NCI-H2081 (cell line): ENCODE data around the gene FBXO34.

ENCODE experiments used
- DNase-seq, 2 experiments: peaks; one replicate each; lab custom pipeline; 2025; lab: John Stamatoyannopoulos, UW

FBXO34 gene, protein sequence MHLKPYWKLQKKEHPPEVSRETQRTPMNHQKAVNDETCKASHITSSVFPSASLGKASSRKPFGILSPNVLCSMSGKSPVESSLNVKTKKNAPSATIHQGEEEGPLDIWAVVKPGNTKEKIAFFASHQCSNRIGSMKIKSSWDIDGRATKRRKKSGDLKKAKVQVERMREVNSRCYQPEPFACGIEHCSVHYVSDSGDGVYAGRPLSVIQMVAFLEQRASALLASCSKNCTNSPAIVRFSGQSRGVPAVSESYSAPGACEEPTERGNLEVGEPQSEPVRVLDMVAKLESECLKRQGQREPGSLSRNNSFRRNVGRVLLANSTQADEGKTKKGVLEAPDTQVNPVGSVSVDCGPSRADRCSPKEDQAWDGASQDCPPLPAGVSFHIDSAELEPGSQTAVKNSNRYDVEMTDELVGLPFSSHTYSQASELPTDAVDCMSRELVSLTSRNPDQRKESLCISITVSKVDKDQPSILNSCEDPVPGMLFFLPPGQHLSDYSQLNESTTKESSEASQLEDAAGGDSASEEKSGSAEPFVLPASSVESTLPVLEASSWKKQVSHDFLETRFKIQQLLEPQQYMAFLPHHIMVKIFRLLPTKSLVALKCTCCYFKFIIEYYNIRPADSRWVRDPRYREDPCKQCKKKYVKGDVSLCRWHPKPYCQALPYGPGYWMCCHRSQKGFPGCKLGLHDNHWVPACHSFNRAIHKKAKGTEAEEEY

DNA sequence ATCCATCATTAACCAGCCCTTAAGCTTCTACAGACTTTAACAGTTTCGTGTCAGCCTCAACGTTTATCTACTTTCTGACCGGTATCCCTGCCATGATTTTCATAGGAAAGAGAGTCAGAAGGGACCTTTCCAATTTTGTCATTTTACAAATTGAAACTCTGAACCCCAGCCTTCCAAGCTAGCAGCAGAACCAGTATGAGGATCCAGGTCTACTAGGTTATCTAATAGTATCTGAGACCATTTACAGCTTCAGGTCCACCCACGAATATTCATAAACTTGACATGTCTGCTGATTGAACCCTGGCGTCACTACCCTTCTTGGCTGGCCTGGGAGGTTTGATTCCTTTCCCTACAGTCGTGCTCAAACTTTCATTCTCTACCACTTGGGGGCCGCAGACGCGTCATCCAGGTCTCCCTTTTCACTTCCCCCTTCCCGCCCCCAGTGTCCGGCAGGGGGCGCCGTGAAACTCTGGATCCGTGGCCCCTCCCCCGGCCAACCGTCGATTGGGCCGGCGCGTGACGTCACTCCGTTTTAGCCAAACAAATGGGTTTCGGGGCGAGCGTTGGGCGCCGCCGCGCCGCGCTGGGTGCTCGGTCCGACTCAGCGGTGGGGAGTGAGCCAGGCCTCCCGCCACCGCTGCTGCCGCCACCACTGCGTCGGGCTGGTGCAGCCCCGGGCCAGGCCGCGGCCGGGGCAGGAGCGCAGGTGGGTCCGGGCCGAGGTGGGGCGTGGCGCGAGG, at the start of gene FBXO34:
FBXO34 (plus strand) TSS at position 590 of the 740 bp plus-strand sequence. CDS start 78,970 bp downstream, outside the sequence.
- peak; percentile 97 for DNase-seq

DNA sequence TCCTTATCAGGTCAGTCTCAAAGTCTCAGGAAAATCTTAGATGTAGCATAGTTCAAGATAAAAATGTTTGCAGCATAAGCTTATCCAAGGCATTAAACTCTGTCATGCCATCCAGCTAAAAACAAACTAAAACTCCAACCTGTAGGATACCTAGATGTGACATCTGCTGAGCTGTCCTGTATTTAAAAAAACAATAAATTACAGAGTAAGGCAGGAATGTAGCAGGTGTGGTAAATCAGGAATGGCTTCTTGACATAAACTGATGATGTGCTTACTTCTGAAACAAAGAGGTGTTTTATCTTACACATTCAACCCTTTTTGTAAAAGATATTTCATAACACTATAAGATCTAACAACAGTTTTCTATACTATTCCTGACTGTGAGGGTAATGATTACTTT, 49.3 kb upstream of the FBXO34 start:
- no peak for DNase-seq

- DNase-seq, result no peak
Observed at GRCh38 chr14:55223364-55223763, 47.9 kb upstream of the FBXO34 start.

DNA sequence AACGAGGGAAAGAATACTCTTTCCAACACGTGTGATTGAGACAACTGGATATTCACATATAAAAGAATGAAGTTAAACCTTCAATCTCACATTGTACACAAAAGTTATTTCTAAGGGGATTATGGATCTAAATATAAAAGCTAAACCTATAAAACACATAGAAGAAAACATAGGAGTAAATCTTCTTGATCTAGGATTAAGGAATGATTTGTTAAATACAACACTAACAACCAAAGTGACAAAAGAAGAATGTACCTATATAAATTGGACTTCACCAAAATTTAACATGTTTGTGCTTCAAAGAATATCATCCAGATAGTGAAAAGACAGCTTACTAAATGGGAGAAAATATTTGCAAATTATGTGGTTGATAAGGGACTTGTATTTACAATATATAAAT, 43.0 kb upstream of the FBXO34 start:
- DNase-seq, result no peak

DNA sequence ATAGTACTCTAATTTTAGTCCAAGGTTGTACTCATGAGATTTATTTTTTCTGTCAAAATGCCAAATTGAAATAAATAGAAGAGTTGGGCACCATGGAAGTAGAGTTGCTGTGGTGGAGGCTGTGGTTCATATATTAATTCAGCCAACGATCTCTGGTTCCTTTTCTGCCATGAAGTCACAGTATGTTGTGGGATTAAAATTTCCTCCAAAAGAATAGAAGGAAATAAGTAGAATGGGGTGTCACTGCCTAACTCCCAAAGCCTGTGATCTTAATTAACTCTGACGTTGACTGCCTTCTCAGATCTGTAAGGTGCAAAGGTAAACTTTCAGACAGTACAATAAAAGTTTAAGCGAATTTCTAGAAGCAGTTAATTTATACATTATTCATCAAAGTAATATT, 37.6 kb upstream of the FBXO34 start:
- no peak for DNase-seq

- no peak for DNase-seq
Observed at GRCh38 chr14:55238019-55238680, 33.1 kb upstream of the FBXO34 start.

GRCh38 chr14:55239320-55239719, 31.9 kb upstream of the FBXO34 start:
- DNase-seq, result no peak

- DNase-seq, result no peak
Observed at GRCh38 chr14:55240526-55241178, 30.6 kb upstream of the FBXO34 start.

GRCh38 chr14:55241673-55242072, 29.5 kb upstream of the FBXO34 start:
- no peak for DNase-seq

DNA sequence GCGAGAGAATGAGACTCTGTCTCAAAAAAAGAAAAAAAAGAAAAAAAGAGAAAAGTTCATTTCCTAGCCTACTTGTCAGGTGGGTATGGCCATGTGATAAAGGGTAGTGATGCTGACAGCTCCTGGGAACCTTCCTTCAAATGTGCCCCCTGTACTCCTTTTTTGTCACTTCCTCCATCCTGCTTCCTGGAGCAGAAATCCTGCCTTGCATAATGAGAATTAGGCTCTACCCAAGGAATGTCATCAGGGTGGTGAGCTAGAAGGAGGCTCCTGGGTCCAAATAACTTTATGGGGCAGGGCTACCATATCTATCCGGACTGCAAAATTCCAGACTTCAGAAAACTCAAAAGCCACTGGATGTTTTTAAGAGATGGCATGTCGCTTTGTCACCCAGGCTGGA, 27.8 kb upstream of the FBXO34 start:
- no peak for DNase-seq

- DNase-seq, result no peak
Observed at GRCh38 chr14:55243813-55244212, 27.4 kb upstream of the FBXO34 start.

DNA sequence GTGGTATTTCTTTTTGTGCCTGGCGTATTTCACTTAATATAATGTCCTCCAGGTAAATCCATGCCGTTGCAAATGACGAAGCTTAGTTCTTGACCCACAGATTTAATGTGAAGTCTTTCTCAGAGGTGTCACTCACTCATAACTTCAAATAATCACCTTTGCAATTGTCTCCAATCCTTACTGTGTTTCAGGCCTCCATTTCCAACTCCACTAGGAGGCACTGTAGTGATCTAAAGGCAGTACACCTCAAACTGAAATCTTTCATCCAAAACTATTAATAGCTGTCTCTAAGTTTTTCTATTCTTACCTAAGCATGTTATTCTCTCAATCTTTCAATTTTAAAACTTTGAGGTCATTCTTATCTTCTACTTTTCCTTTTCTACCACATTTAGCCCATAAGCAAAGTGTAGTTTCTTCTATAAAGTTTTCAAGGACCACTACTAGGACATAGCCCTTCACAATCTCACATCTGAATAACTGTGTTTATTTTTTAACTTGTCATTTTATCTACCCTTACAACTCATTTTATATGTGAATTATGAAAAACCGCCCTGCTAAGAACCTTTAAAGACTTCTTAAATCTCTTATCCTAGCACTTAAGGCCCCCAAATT, 25.5 kb upstream of the FBXO34 start:
- DNase-seq, result peak in 1 of 2 experiments; percentile 11

GRCh38 chr14:55248411-55248810, 22.8 kb upstream of the FBXO34 start:
- DNase-seq, result no peak

GRCh38 chr14:55249423-55249822, 21.8 kb upstream of the FBXO34 start:
- DNase-seq, result no peak

DNA sequence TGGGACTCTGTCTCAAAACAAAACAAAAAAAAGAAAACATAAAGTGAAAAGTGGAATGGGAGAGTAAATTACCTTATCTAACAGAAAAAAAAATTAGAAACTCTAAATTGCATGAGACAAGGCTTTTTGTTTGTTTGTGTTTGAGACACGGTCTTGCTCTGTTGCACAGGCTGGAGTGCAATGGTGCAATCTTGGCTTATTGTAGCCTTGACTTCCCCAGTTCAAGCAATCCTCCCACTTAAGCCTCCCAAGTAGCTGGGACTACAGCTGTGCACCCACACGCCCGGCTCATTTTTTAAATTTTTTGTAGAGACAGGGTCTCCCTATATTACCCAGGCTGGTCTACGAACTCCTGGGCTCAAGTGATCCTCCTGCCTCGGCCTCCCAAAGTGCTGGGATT, 17.9 kb upstream of the FBXO34 start:
- no peak for DNase-seq

- DNase-seq, result no peak
Observed at GRCh38 chr14:55254581-55254980, 16.6 kb upstream of the FBXO34 start.

GRCh38 chr14:55255979-55256378, 15.2 kb upstream of the FBXO34 start:
- no peak for DNase-seq

DNA sequence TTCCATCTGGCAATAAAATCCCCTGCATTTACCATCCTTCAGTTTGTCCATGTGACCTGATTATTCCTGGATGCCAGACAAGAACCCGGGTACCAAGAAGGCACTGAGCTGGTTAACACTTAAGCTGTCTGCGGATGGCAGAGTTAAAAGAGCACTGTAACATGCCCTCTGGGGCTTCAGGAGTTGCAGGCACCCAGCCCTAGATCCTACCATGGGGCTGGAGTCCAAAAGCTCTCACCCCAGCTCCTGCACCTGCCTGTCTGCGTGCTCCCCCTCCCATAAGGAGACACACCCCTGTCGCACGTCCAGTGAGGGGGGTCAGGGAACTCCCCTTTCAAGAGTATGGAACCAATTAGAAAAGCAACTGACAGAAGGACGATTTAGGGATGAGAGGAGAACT, 14.6 kb upstream of the FBXO34 start:
- no peak for DNase-seq

DNA sequence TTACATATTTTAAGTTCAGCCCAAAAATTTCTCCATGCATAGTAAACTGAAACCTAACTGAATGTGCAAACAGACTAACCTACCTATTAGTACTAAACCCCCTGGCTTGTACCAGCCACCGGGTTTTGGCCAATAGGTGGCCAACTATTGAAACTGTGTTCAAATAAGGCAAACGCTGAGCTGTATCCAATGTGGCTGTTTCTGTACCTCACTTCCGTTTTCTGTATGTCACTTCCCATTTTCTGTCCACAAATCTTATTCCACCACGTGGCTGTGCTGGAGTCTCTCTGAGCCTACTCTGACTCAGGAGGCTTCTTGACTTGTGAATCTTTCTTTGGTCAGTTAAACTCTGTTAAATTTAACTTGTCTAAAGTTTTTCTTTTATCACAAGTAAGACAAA, 6.0 kb upstream of the FBXO34 start:
- DNase-seq, result no peak

- no peak for DNase-seq
Observed at GRCh38 chr14:55267820-55268219, 3.4 kb upstream of the FBXO34 start.
